ENCODE results near the gene PDE4A. TPM values are rescaled to one million over a fixed set of nuclear protein-coding genes. Genes with fewer than 3 reads are reported as not detected.

PDE4A gene
- total RNA-seq, 1 donor = 7.0 TPM

Other genes with a start within 250 kb of the PDE4A start
- gene DNMT1, start 225.6 kb upstream of the PDE4A start, total RNA-seq (ENCODE audit: low replicate concordance) = 72.9 and 116 TPM in 2 replicates
- gene S1PR2, start 189.2 kb upstream of the PDE4A start, total RNA-seq (ENCODE audit: low replicate concordance) = 9.7 and 44.6 TPM in 2 replicates
- 23.1 and 33.9 TPM in 2 replicates for gene MRPL4, start 168.3 kb upstream of the PDE4A start, total RNA-seq (ENCODE audit: low replicate concordance)
- 6.5 and 45.7 TPM in 2 replicates for gene ICAM1, start 149.4 kb upstream of the PDE4A start, total RNA-seq (ENCODE audit: low replicate concordance)
- 0.27 and 0.98 TPM in 2 replicates for gene ICAM4, start 133.6 kb upstream of the PDE4A start, total RNA-seq (ENCODE audit: low replicate concordance)
- 1.2 and 4.4 TPM in 2 replicates for gene ICAM5, start 130.6 kb upstream of the PDE4A start, total RNA-seq (ENCODE audit: low replicate concordance)
- 0.16 and 0.63 TPM in 2 replicates for gene ZGLP1, start 110.7 kb upstream of the PDE4A start, total RNA-seq (ENCODE audit: low replicate concordance)
- 15.1 and 97.6 TPM in 2 replicates for gene FDX2, start 104.5 kb upstream of the PDE4A start, total RNA-seq (ENCODE audit: low replicate concordance)
- 6.5 and 12.0 TPM in 2 replicates for gene RAVER1, start 87.0 kb upstream of the PDE4A start, total RNA-seq (ENCODE audit: low replicate concordance)
- gene ICAM3, start 80.9 kb upstream of the PDE4A start, total RNA-seq (ENCODE audit: low replicate concordance) = 1.3 and 8.5 TPM in 2 replicates
- gene TYK2, start 40.0 kb upstream of the PDE4A start, total RNA-seq (ENCODE audit: low replicate concordance) = 25.7 and 51.5 TPM in 2 replicates
- gene CDC37, start 17.0 kb upstream of the PDE4A start, total RNA-seq (ENCODE audit: low replicate concordance) = 60.5 and 151 TPM in 2 replicates
- gene KEAP1, start 82.8 kb downstream of the PDE4A start, total RNA-seq (ENCODE audit: low replicate concordance) = 62.5 and 130 TPM in 2 replicates
- gene S1PR5, start 96.9 kb downstream of the PDE4A start, total RNA-seq (ENCODE audit: low replicate concordance) = 0.27 and 0.41 TPM in 2 replicates
- gene ATG4D, start 123.4 kb downstream of the PDE4A start, total RNA-seq (ENCODE audit: low replicate concordance) = 6.3 and 11.4 TPM in 2 replicates
- 11.1 and 25.0 TPM in 2 replicates for gene KRI1, start 145.5 kb downstream of the PDE4A start, total RNA-seq (ENCODE audit: low replicate concordance)
- 3.8 and 9.2 TPM in 2 replicates for gene CDKN2D, start 148.4 kb downstream of the PDE4A start, total RNA-seq (ENCODE audit: low replicate concordance)
- gene AP1M2, start 166.8 kb downstream of the PDE4A start, total RNA-seq (ENCODE audit: low replicate concordance) = not detected in 2 replicates
- 48.2 and 71.2 TPM in 2 replicates for gene SLC44A2, start 205.0 kb downstream of the PDE4A start, total RNA-seq (ENCODE audit: low replicate concordance)
- gene ILF3, start 233.8 kb downstream of the PDE4A start, total RNA-seq (ENCODE audit: low replicate concordance) = 68.3 and 119 TPM in 2 replicates

Data from fibroblast of the aortic adventitia (primary cell).